ENCODE results near the gene ZSCAN4. TPM values are rescaled to one million over a fixed set of nuclear protein-coding genes. Genes with fewer than 3 reads are reported as not detected.

The ZSCAN4 gene
- total RNA-seq, 1 experiment from 2014 or later, result not detected

GRCh38 chr19:57664269-57665127 is 4.2 kb upstream of the ZSCAN4 start:
- intact Hi-C loops (cut with micrococcal nuclease; ENCODE audit: unreplicated experiment), result no loop called here
- no TSS peak for BruUV-seq (replicated peaks)
- in situ Hi-C loops (cut with HindIII; ENCODE audit: low pct_unique_long_range_greater_than_20kb, low sequenced_read_pairs), result no loop called here
- DNase-seq (ENCODE audit: low read depth, low spot score), result no peak
- peak; percentile 94 for ATAC-seq
- no peaks in the 10 kb centered on the region for H3K36me3 ChIP-seq (ENCODE audit: control insufficient read depth, insufficient read depth, low read length)
- TF ChIP-seq SIN3A (IDR thresholded peaks at IDR 0.05; ENCODE audit: borderline replicate concordance, insufficient read depth, low read depth, low read length) (no peak), REST (IDR thresholded peaks at IDR 0.05; ENCODE audit: insufficient read depth in 1 of 2, low read depth in 2 of 2, low read length in 1 of 2) (no peak), TCF7L2 (IDR thresholded peaks at IDR 0.05; ENCODE audit: low read depth, low read length) (peak; percentile 70; the same call in 1 of the 2 replicates), CTCF (IDR thresholded peaks at IDR 0.05) (no peak)
- peaks cover 3% of the 10 kb centered on the region for H3K4me1 ChIP-seq (ENCODE audit: control insufficient read depth, insufficient read depth, low read length)
- peak overlapping the region; percentile 55 to 74 for H3K4me3 ChIP-seq (ENCODE audit: low read depth in 2 of 2, low read length in 2 of 2)
- H3K27me3 ChIP-seq (ENCODE audit: control insufficient read depth, insufficient read depth, low read length), result peaks cover 17% of the 10 kb centered on the region
- H3K27ac ChIP-seq (ENCODE audit: low read length), result no peak overlapping the region; the same call in none of the 2 replicates
- POLR2A ChIA-PET, result interaction anchor here (0.6 to 0.7 kb wide), 3 partner anchors 65 to 320 kb away, joined by 3 to 7 read pairs (median 3); partner anchors contain the start of gene ZNF530
- no peaks in the 10 kb centered on the region for H3K9me3 ChIP-seq (ENCODE audit: control insufficient read depth, insufficient read depth, low read depth, low read length)
- CTCF ChIA-PET, result interaction anchor here (0.5 to 1.7 kb wide), 5 partner anchors 9 to 811 kb away, joined by 3 to 4 read pairs (median 3); no protein-coding TSS in a partner anchor

- ChIA-PET POLR2A (no interaction called here), CTCF (interaction anchor here (1.7 kb wide), 1 partner anchor 10 kb away, joined by 3 read pairs; no protein-coding TSS in a partner anchor)
- Histone ChIP-seq H3K36me3 (ENCODE audit: control insufficient read depth, insufficient read depth, low read length) (no peaks in the 10 kb centered on the region), H3K9me3 (ENCODE audit: control insufficient read depth, insufficient read depth, low read depth, low read length) (no peaks in the 10 kb centered on the region), H3K4me3 (ENCODE audit: low read depth in 2 of 2, low read length in 2 of 2) (peak overlapping the region in 1 of 2 experiments; percentile 74; a peak in 1 of 4 replicates), H3K4me1 (ENCODE audit: control insufficient read depth, insufficient read depth, low read length) (peaks cover 3% of the 10 kb centered on the region), H3K27me3 (ENCODE audit: control insufficient read depth, insufficient read depth, low read length) (peaks cover 9% of the 10 kb centered on the region), H3K27ac (ENCODE audit: low read length) (no peak overlapping the region)
- ATAC-seq, result no peak
- BruUV-seq (replicated peaks), result no TSS peak
- intact Hi-C loops (cut with micrococcal nuclease; ENCODE audit: unreplicated experiment), result no loop called here
- no peak for DNase-seq (ENCODE audit: low read depth, low spot score)
- in situ Hi-C loops (cut with HindIII; ENCODE audit: low pct_unique_long_range_greater_than_20kb, low sequenced_read_pairs), result no loop called here
- no peak for TF ChIP-seq REST (IDR thresholded peaks at IDR 0.05; ENCODE audit: insufficient read depth in 1 of 2, low read depth in 2 of 2, low read length in 1 of 2)
- no peak for TF ChIP-seq TCF7L2 (IDR thresholded peaks at IDR 0.05; ENCODE audit: low read depth, low read length)
- TF ChIP-seq CTCF (IDR thresholded peaks at IDR 0.05), result no peak
- TF ChIP-seq SIN3A (IDR thresholded peaks at IDR 0.05; ENCODE audit: borderline replicate concordance, insufficient read depth, low read depth, low read length), result no peak
- TF ChIP-seq POLR2AphosphoS5 (IDR thresholded peaks at IDR 0.05; ENCODE audit: low read depth, low read length), result no peak
These were observed 3.4 kb upstream of the ZSCAN4 start for GRCh38 chr19:57665261-57665806.
